Smooth muscle cell (in vitro differentiated cells): ENCODE measurements around the gene ZNF175. TPM values are rescaled to one million over a fixed set of nuclear protein-coding genes. Genes with fewer than 3 reads are reported as not detected.
A peak's percentile ranks its signal among the peaks of the same experiment; 100 is the strongest.

ENCODE experiments used
- DNase-seq: peaks from one replicate; lab custom pipeline; 2025; ENCODE audit not compliant: unreplicated experiment; lab: John Stamatoyannopoulos, UW
- H2AFZ ChIP-seq: fragments of 200-600 bp; sonication (generic); 2 replicates; pipeline ENCODE4 v1.6.0; 2016; ENCODE audit warnings: antibody characterized with exemption, low read depth, mild to moderate bottlenecking
- H3F3A ChIP-seq: fragments of 200-600 bp; sonication (generic); 2 replicates; pipeline ENCODE4 v1.6.0; 2017; ENCODE audit warnings: antibody characterized with exemption, low read depth
- H3K27ac ChIP-seq: fragments of 200-600 bp; sonication (generic); 2 replicates; pipeline ENCODE4 v1.5.1; 2016; ENCODE audit warnings: low read depth, mild to moderate bottlenecking
- H3K27me3 ChIP-seq: fragments of 200-600 bp; sonication (generic); 2 replicates; pipeline ENCODE4 v1.6.1; 2016; ENCODE audit warnings: low read depth, mild to moderate bottlenecking
- H3K36me3 ChIP-seq: fragments of 200-600 bp; sonication (generic); 2 replicates; pipeline ENCODE4 v1.5.1; 2016; ENCODE audit warnings: low read depth
- H3K4me1 ChIP-seq: fragments of 200-600 bp; sonication (generic); 2 replicates; pipeline ENCODE4 v1.5.1; 2016; ENCODE audit warnings: low read depth
- H3K4me2 ChIP-seq: fragments of 200-600 bp; sonication (generic); 2 replicates; pipeline ENCODE4 v1.6.0; 2016; ENCODE audit warnings: mild to moderate bottlenecking
- H3K4me3 ChIP-seq: fragments of 200-600 bp; sonication (generic); 2 replicates; pipeline ENCODE4 v1.5.1; 2016; ENCODE audit warnings: mild to moderate bottlenecking
- H3K79me2 ChIP-seq: fragments of 200-600 bp; sonication (generic); 2 replicates; pipeline ENCODE4 v1.6.0; 2016; ENCODE audit warnings: low read depth, mild to moderate bottlenecking
- H3K9ac ChIP-seq: fragments of 200-600 bp; sonication (generic); 2 replicates; pipeline ENCODE4 v1.6.0; 2016; ENCODE audit warnings: low read depth
- H3K9me3 ChIP-seq: fragments of 200-600 bp; sonication (generic); replicated peaks from 2 replicates; pipeline ENCODE4 v1.5.1; 2016; ENCODE audit warnings: low read depth
- H4K20me1 ChIP-seq: fragments of 200-600 bp; sonication (generic); 2 replicates; pipeline ENCODE4 v1.6.0; 2016; ENCODE audit warnings: low read depth
- WGBS: methylation state at CpG from one replicate; pipeline ENCODE4 v1.1.7; 2016; ENCODE audit warnings: low lambda C conversion rate; 5-methylcytosine and 5-hydroxymethylcytosine counted together
- polyA plus RNA-seq: library from polyadenylated mRNA; unstranded; fragments of >200 nt; fragmentation: Nextera tagmentation; extraction: Ambion mirVana; gene quantifications from 2 replicates; pipeline ENCODE4 v1.2.1, GENCODE V29; 2016
- total RNA-seq: library from RNA; depleted of rRNA; stranded (reverse); fragments of >200 nt; gene quantifications from 2 replicates; pipeline ENCODE4 v1.2.3, GENCODE V29; 2014
- TF ChIP-seq, protein P1 (sequence below): fragments of 200-600 bp; sonication (generic); IDR thresholded peaks from 2 replicates; pipeline ENCODE4 v1.5.1; 2017; ENCODE audit warnings: borderline replicate concordance, mild to moderate bottlenecking, antibody characterized with exemption; ENCODE audit not compliant: insufficient read depth, poor library complexity, severe bottlenecking

Gene ZNF175
- total and polyA plus RNA-seq, 2 experiments from 2014 or later, result 1.1 to 3.6 TPM

DNA sequence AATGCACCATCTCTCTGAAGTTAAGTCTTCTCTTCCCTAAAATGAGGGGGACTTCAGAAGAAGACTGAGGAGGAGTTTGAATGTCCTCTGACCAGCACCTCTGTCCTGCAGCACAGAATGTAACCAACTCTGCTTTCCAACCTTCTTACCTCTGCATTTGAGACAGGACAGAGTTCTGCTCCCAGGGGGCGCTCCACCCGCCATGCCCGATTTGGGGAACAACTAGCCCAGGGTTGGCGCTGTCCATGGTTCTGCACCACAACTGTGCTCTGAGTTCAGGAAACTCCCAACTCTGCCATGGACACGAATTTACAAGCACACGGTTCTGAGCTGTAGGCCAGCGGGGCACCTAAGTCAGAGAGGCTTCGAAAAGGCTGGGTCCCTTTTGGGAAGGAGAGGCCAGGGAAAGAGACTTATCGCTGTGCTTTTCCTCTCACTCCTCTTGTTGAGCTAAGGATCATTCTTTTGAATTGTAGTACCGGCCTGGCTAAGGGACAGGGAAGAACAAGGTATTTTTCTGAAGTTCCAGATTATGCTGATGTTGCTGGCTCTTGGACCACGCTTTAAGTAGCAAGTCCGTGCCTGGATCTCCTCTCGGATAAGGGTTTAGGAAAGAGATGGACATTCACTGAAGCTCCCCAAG lies 37.0 kb downstream of the ZNF175 start:
- H3K9ac ChIP-seq, result no peak overlapping the region
- WGBS, result 32% methylated on average over 13 of the region's 13 CpGs
- H3F3A ChIP-seq, result no peaks in the 10 kb centered on the region
- H3K9me3 ChIP-seq, result no peaks in the 10 kb centered on the region
- H3K27me3 ChIP-seq, result no peaks in the 10 kb centered on the region
- no peaks in the 10 kb centered on the region for H4K20me1 ChIP-seq
- no peak overlapping the region for H3K4me3 ChIP-seq
- no peaks in the 10 kb centered on the region for H3K36me3 ChIP-seq
- no peak for DNase-seq
- H3K79me2 ChIP-seq, result no peaks in the 10 kb centered on the region
- no peak overlapping the region for H2AFZ ChIP-seq
- H3K27ac ChIP-seq, result no peak overlapping the region
- TF ChIP-seq, protein P1, sequence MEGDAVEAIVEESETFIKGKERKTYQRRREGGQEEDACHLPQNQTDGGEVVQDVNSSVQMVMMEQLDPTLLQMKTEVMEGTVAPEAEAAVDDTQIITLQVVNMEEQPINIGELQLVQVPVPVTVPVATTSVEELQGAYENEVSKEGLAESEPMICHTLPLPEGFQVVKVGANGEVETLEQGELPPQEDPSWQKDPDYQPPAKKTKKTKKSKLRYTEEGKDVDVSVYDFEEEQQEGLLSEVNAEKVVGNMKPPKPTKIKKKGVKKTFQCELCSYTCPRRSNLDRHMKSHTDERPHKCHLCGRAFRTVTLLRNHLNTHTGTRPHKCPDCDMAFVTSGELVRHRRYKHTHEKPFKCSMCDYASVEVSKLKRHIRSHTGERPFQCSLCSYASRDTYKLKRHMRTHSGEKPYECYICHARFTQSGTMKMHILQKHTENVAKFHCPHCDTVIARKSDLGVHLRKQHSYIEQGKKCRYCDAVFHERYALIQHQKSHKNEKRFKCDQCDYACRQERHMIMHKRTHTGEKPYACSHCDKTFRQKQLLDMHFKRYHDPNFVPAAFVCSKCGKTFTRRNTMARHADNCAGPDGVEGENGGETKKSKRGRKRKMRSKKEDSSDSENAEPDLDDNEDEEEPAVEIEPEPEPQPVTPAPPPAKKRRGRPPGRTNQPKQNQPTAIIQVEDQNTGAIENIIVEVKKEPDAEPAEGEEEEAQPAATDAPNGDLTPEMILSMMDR, result peak; percentile 11
- H3K4me1 ChIP-seq, result no peaks in the 10 kb centered on the region
- H3K4me2 ChIP-seq, result no peak overlapping the region

DNA sequence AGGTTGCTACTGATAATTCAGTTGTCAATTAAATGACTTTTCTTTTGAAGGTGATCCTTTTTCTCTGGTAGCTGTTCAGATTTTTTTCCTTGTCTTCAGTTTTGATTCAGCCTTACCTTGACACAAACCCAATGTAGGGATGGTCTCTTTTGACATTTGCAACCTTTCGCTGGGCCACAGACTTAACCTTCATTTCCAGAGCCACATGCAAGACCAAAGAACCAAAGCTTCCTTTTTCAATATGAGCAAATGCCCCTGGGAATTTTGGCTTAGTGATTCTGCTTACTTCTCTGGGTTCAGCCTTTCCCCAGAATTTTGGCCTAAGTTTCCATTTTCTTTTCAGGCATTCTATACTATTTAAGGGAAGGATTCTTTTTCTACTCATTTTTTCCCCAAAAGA lies 39.5 kb downstream of the ZNF175 start:
- H3K9me3 ChIP-seq, result no peaks in the 10 kb centered on the region
- H3K4me1 ChIP-seq, result no peaks in the 10 kb centered on the region
- no peaks in the 10 kb centered on the region for H3K36me3 ChIP-seq
- no peak overlapping the region for H3K4me2 ChIP-seq
- no peaks in the 10 kb centered on the region for H4K20me1 ChIP-seq
- no peak for DNase-seq
- TF ChIP-seq, protein P1, result no peak
- H3K79me2 ChIP-seq, result no peaks in the 10 kb centered on the region
- H3K27me3 ChIP-seq, result no peaks in the 10 kb centered on the region
- H3K9ac ChIP-seq, result no peak overlapping the region
- WGBS, result 77% methylated on average over 1 of the region's 1 CpG
- no peak overlapping the region for H2AFZ ChIP-seq
- H3F3A ChIP-seq, result no peaks in the 10 kb centered on the region
- H3K27ac ChIP-seq, result no peak overlapping the region
- H3K4me3 ChIP-seq, result no peak overlapping the region

DNA sequence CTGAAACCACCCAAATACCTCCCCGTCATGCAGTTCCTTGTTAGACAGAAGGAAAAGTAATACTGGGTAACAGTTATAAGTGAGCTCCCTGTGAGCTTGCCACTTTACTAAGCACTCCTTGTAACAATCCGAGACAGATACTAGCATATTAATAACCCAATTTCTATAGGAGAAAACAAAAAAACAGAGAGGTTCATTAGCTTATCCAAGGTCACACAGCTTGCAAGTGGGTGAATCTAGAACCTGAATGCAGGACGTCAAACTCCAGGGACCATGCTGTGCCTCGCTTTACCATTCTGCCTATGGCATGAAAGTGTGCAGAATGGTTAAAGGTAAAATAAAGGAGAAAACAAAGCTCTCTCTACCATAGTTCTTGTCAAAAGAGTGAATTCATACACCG lies 43.7 kb downstream of the ZNF175 start:
- Histone ChIP-seq H3K36me3 (no peaks in the 10 kb centered on the region), H3K79me2 (no peaks in the 10 kb centered on the region), H3F3A (no peaks in the 10 kb centered on the region), H3K4me3 (no peak overlapping the region), H3K4me1 (no peaks in the 10 kb centered on the region), H3K27me3 (no peaks in the 10 kb centered on the region), H4K20me1 (no peaks in the 10 kb centered on the region), H2AFZ (no peak overlapping the region), H3K9me3 (peaks cover 4% of the 10 kb centered on the region), H3K27ac (no peak overlapping the region), H3K4me2 (no peak overlapping the region), H3K9ac (no peak overlapping the region)
- WGBS, result 75% methylated on average over 5 of the region's 5 CpGs
- no peak for DNase-seq
- TF ChIP-seq, protein P1, result no peak

DNA sequence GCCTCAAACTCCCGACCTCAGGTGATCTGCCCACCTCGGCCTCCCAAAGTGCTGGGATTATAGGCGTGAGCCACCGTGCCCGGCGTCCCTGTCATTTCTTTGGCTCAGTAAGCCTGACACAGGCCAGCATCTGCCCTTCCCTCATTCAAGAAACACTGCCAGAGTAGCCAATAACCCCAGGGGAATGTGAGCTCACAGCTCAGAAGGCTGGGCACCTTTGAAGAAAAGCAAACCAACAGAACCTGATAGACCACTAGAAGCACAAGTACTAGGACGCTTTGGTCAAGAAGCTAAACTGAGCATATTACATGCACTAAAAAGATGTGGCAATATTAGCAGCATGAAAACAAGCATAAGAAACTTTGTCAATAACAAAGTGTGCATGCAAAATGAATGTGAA lies 44.9 kb downstream of the ZNF175 start:
- no peak overlapping the region for H2AFZ ChIP-seq
- no peaks in the 10 kb centered on the region for H3K27me3 ChIP-seq
- H3K27ac ChIP-seq, result no peak overlapping the region
- H3K9me3 ChIP-seq, result peaks cover 6% of the 10 kb centered on the region
- no peak for DNase-seq
- H3K4me3 ChIP-seq, result no peak overlapping the region
- no peaks in the 10 kb centered on the region for H3K79me2 ChIP-seq
- no peak overlapping the region for H3K4me2 ChIP-seq
- H3K36me3 ChIP-seq, result no peaks in the 10 kb centered on the region
- H3K4me1 ChIP-seq, result no peaks in the 10 kb centered on the region
- H4K20me1 ChIP-seq, result no peaks in the 10 kb centered on the region
- TF ChIP-seq, protein P1, result no peak
- 76% methylated on average over 7 of the region's 7 CpGs for WGBS
- no peaks in the 10 kb centered on the region for H3F3A ChIP-seq
- H3K9ac ChIP-seq, result no peak overlapping the region
